Neural cell (in vitro differentiated cells): ENCODE results near the gene RAVER1. TPM values are rescaled to one million over a fixed set of nuclear protein-coding genes. Genes with fewer than 3 reads are reported as not detected.
"Not testable (repeated sequence)": the region's sequence is repeated elsewhere in the genome, so short reads cannot be mapped to it uniquely, and the experiment has no call there.

ENCODE experiments used
- H2AFZ ChIP-seq: fragments of 200-600, 300-800 bp; sonication (generic), shearing (Covaris generic); 2 replicates; pipeline ENCODE4 v1.6.0; 2014; ENCODE audit warnings: low read depth, mild to moderate bottlenecking, antibody characterized with exemption, low read length, moderate library complexity
- H3F3A ChIP-seq: fragments of 200-600 bp; shearing (Covaris generic); 2 replicates; pipeline ENCODE4 v1.6.1; 2016; ENCODE audit warnings: mild to moderate bottlenecking, moderate library complexity, mixed read lengths, antibody characterized with exemption, low read length; ENCODE audit not compliant: insufficient read depth, poor library complexity, severe bottlenecking
- H3K27ac ChIP-seq: fragments of 200-600, 300-800 bp; sonication (generic), shearing (Covaris generic); 2 replicates; pipeline ENCODE4 v1.5.1; 2014; ENCODE audit warnings: mild to moderate bottlenecking, low read length, moderate library complexity
- H3K27me3 ChIP-seq: fragments of 300-800, 200-600 bp; sonication (generic), shearing (Covaris generic); 2 replicates; pipeline ENCODE4 v1.6.0; 2014; ENCODE audit warnings: mild to moderate bottlenecking, low read depth, low read length, moderate library complexity; ENCODE audit not compliant: insufficient read depth
- H3K36me3 ChIP-seq: fragments of 300-800, 200-600 bp; sonication (generic), shearing (Covaris generic); 2 replicates; pipeline ENCODE4 v1.5.1; 2014; ENCODE audit warnings: mild to moderate bottlenecking, antibody characterized with exemption, low read length, moderate library complexity; ENCODE audit not compliant: insufficient read depth
- H3K4me2 ChIP-seq: fragments of 300-800, 200-600 bp; sonication (generic), shearing (Covaris generic); 2 replicates; pipeline ENCODE4 v1.6.0; 2014; ENCODE audit warnings: mild to moderate bottlenecking, low read length
- H3K4me3 ChIP-seq: fragments of 300-800, 200-600 bp; sonication (generic), shearing (Covaris generic); 2 replicates; pipeline ENCODE4 v1.5.1; 2014; ENCODE audit warnings: mild to moderate bottlenecking, low read length, moderate library complexity
- H3K79me2 ChIP-seq: fragments of 200-600 bp; shearing (Covaris generic); replicated peaks from 2 replicates; pipeline ENCODE4 v1.6.0; 2014; ENCODE audit warnings: mild to moderate bottlenecking, low read length, moderate library complexity; ENCODE audit not compliant: insufficient read depth
- H3K9ac ChIP-seq: fragments of 300-800, 200-600 bp; sonication (generic), shearing (Covaris generic); 2 replicates; pipeline ENCODE4 v1.6.1; 2016; ENCODE audit warnings: mild to moderate bottlenecking, low read length, mixed read lengths
- H3K9me2 ChIP-seq: fragments of 200-600 bp; shearing (Covaris generic); 2 replicates; pipeline ENCODE4 v1.6.1; 2016; ENCODE audit warnings: mild to moderate bottlenecking, low read length, mixed read lengths; ENCODE audit not compliant: insufficient read depth
- H3K9me3 ChIP-seq: fragments of 200-600, 300-800 bp; sonication (generic), shearing (Covaris generic); 2 replicates; pipeline ENCODE4 v1.6.1; 2016; ENCODE audit warnings: mild to moderate bottlenecking, mixed run types, low read length, moderate library complexity, mixed read lengths
- H4K20me1 ChIP-seq: fragments of 200-600 bp; shearing (Covaris generic); 2 replicates; pipeline ENCODE4 v1.6.1; 2016; ENCODE audit warnings: mild to moderate bottlenecking, mixed run types; ENCODE audit not compliant: insufficient read depth
- CTCF ChIP-seq: fragments of 450-650 bp; IDR thresholded peaks from 2 replicates; pipeline ENCODE4 v1.5.1; 2014; ENCODE audit warnings: antibody characterized with exemption, mild to moderate bottlenecking, moderate library complexity; ENCODE audit not compliant: poor library complexity, severe bottlenecking
- MXI1 ChIP-seq: fragments of 450-650 bp; conservative IDR thresholded peaks from 2 replicates; pipeline ENCODE4 v1.6.1; 2014; ENCODE audit warnings: antibody characterized with exemption, mild to moderate bottlenecking; ENCODE audit not compliant: poor library complexity, severe bottlenecking
- POLR2AphosphoS5 ChIP-seq: IDR thresholded peaks from 2 replicates; pipeline ENCODE4 v1.6.1; 2012
- RAD21 ChIP-seq: fragments of 450-650 bp; conservative IDR thresholded peaks from 2 replicates; pipeline ENCODE4 v1.6.1; 2014; ENCODE audit warnings: antibody characterized with exemption, mild to moderate bottlenecking, moderate library complexity
- SMC3 ChIP-seq: fragments of 450-650 bp; conservative IDR thresholded peaks from 2 replicates; pipeline ENCODE4 v1.6.1; 2014; ENCODE audit warnings: antibody characterized with exemption, mild to moderate bottlenecking, moderate library complexity; ENCODE audit not compliant: poor library complexity
- TAF1 ChIP-seq: IDR thresholded peaks from 2 replicates; pipeline ENCODE4 v1.6.1; 2012; ENCODE audit warnings: low read depth
- polyA plus RNA-seq: library from polyadenylated mRNA; depleted of rRNA; stranded (reverse); fragments of >200 nt; gene quantifications from 2 replicates; pipeline ENCODE4 v1.2.3, GENCODE V29; 2014

The RAVER1 gene
- polyA plus RNA-seq, 1 donor from 2014 or later = 1.3 TPM

GRCh38 chr19:10284960-10285278, 48.4 kb downstream of the RAVER1 start:
- H2AFZ ChIP-seq = no peak overlapping the region
- no peak overlapping the region for H3K9ac ChIP-seq
- no peaks in the 10 kb centered on the region for H3K9me2 ChIP-seq
- peaks cover 48% of the 10 kb centered on the region for H3K27me3 ChIP-seq
- no peaks in the 10 kb centered on the region for H3K9me3 ChIP-seq
- no peak overlapping the region for H3K27ac ChIP-seq
- H3K4me3 ChIP-seq = no peak overlapping the region
- no peak overlapping the region for H3K4me2 ChIP-seq
- no peaks in the 10 kb centered on the region for H3F3A ChIP-seq
- TF ChIP-seq TAF1 (no peak), POLR2AphosphoS5 (no peak), CTCF (no peak)
- no peaks in the 10 kb centered on the region for H3K36me3 ChIP-seq
- no peaks in the 10 kb centered on the region for H4K20me1 ChIP-seq
- no peaks in the 10 kb centered on the region for H3K79me2 ChIP-seq

- H3F3A ChIP-seq = no peaks in the 10 kb centered on the region
- peaks cover 42% of the 10 kb centered on the region for H3K27me3 ChIP-seq
- H3K27ac ChIP-seq = no peak overlapping the region
- no peak overlapping the region for H3K4me2 ChIP-seq
- H4K20me1 ChIP-seq = no peaks in the 10 kb centered on the region
- no peak overlapping the region for H2AFZ ChIP-seq
- no peak overlapping the region for H3K9ac ChIP-seq
- no peaks in the 10 kb centered on the region for H3K36me3 ChIP-seq
- H3K9me3 ChIP-seq = no peaks in the 10 kb centered on the region
- TF ChIP-seq CTCF (no peak), MXI1 (no peak), SMC3 (no peak), RAD21 (no peak)
- no peak overlapping the region for H3K4me3 ChIP-seq
- H3K79me2 ChIP-seq = no peaks in the 10 kb centered on the region
- H3K9me2 ChIP-seq = no peaks in the 10 kb centered on the region
Measured at GRCh38 chr19:10284065-10284959, 49.0 kb downstream of the RAVER1 start.

DNA sequence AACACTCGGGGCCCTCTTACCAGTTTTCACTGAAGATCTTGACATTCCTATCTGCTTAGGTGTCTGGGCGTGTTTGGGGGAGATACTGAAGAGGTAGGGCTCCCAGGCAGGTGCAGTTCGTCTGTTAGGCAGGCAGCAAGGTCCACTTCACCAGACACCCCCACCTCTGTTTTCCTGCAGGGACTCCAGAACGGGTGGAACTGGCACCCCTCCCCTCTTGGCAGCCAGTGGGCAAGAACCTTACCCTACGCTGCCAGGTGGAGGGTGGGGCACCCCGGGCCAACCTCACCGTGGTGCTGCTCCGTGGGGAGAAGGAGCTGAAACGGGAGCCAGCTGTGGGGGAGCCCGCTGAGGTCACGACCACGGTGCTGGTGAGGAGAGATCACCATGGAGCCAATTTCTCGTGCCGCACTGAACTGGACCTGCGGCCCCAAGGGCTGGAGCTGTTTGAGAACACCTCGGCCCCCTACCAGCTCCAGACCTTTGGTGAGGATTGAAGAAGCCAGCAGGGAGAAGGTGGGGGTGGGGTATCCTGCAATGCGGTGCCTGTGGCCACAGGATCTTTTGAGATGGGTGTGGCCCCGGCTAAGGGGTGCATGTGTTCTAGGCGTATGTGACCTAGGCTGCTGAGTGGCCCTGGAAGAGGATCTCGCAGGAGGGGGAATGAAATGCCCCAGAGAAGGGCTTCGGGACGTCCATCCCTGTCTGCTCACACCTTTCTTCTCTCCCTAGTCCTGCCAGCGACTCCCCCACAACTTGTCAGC, 49.8 kb downstream of the RAVER1 start:
- no peak for TF ChIP-seq SMC3
- Histone ChIP-seq H3K9ac (no peak overlapping the region), H3K4me2 (no peak overlapping the region), H3K4me3 (no peak overlapping the region), H3K27ac (no peak overlapping the region), H3K9me2 (no peaks in the 10 kb centered on the region), H3F3A (no peaks in the 10 kb centered on the region), H3K36me3 (no peaks in the 10 kb centered on the region), H3K9me3 (no peaks in the 10 kb centered on the region), H4K20me1 (no peaks in the 10 kb centered on the region), H3K79me2 (no peaks in the 10 kb centered on the region), H2AFZ (no peak overlapping the region), H3K27me3 (peaks cover 33% of the 10 kb centered on the region)

DNA sequence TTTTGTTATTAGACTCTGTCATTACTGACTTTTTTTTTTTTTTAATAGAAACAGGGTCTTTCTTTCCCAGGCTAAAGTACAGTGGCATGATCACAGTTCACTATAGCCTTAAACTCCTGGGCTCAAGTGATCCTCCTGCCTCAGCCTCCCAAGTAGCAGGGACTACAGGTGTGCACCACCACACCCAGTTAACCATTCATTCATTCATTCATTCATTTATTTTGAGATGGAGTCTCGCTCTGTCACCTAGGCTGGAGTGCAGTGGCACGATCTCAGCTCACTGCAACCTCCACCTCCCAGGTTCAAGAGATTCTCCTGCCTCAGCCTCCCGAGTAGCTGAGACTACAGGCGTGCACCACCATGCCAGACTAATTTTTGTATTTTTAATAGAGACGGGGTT, 51.3 kb downstream of the RAVER1 start:
- H3K9me2 ChIP-seq, H3K9ac ChIP-seq, H4K20me1 ChIP-seq, H3K9me3 ChIP-seq, H3K4me2 ChIP-seq, H3K79me2 ChIP-seq, H3F3A ChIP-seq, H3K36me3 ChIP-seq, H2AFZ ChIP-seq, H3K27ac ChIP-seq, H3K4me3 ChIP-seq: not testable (repeated sequence)
- peaks cover 19% of the 10 kb centered on the region for H3K27me3 ChIP-seq
